ENCODE measurements around the gene TCF7L1. TPM values are rescaled to one million over a fixed set of nuclear protein-coding genes. Genes with fewer than 3 reads are reported as not detected.

The TCF7L1 gene
- total and polyA plus RNA-seq, 9 of the 15 experiments (the other 6 are each of a cell fraction or from before 2014, with no cell fraction given) = 0.03 to 0.11 (median 0.07) TPM; not detected in 5

GRCh38 chr2:85184990-85185389, 51.8 kb downstream of the TCF7L1 start:
- Histone ChIP-seq H3K9me3 (replicated peaks; ENCODE audit: control insufficient read depth, insufficient read depth, low read depth, low read length) (no peaks in the 10 kb centered on the region; the same call in 1 of the 2 replicates), H3K4me3 (no peak overlapping the region), H3K36me3 (ENCODE audit: control insufficient read depth, insufficient read depth, low read length) (no peaks in the 10 kb centered on the region), H3K79me2 (ENCODE audit: control insufficient read depth, insufficient read depth, low read length) (no peaks in the 10 kb centered on the region), H3K27ac (ENCODE audit: extremely low read depth, low read depth, low read length) (no peak overlapping the region), H3K27me3 (ENCODE audit: control insufficient read depth in 2 of 2, insufficient read depth in 2 of 2, low read length in 2 of 2) (peaks cover 0 to 26% of the 10 kb centered on the region in 2 experiments; a peak in 3 of 5 replicates), H3K9me1 (ENCODE audit: control insufficient read depth, insufficient read depth, low read length) (no peaks in the 10 kb centered on the region), H4K20me1 (replicated peaks; ENCODE audit: control insufficient read depth, insufficient read depth, low read length) (no peaks in the 10 kb centered on the region), H3K4me2 (ENCODE audit: insufficient read depth, low read length) (no peak overlapping the region), H3K9ac (ENCODE audit: insufficient read depth in 1 of 2, low read depth in 2 of 2, low read length in 2 of 2) (no peak overlapping the region), H3K4me1 (replicated peaks in 1 of 2; ENCODE audit: control insufficient read depth in 2 of 2, insufficient read depth in 2 of 2, low read length in 2 of 2) (no peaks in the 10 kb centered on the region), H2AFZ (ENCODE audit: low read depth, low read length) (no peak overlapping the region)
- ATAC-seq (no peak), FAIRE-seq (no peak), DNase-seq (ENCODE audit: extremely low read depth in 1 of 4, low spot score in 3 of 4) (no peak)
- intact Hi-C loops (cut with micrococcal nuclease) (loop anchor here (5.0 kb wide), 2 partner anchors 57 to 102 kb away; no protein-coding TSS in a partner anchor), in situ Hi-C loops (cut with MboI) (no loop called here)
- no TSS peak for BruUV-seq (replicated peaks)
- CTCF ChIA-PET (ENCODE audit: low intra/inter-chr PET ratio) = no interaction called here
- 2% methylated on average over 6 of the region's 6 CpGs for WGBS (ENCODE audit: insufficient coverage, low coverage, missing lambda C conversion rate)
- TF ChIP-seq SNIP1 (IDR thresholded peaks at IDR 0.05; ENCODE audit: low read depth) (no peak), SETDB1 (IDR thresholded peaks at IDR 0.05; ENCODE audit: low read length) (no peak), USF1 (CRISPR knock-in tag; IDR thresholded peaks at IDR 0.05) (no peak), TSC22D4 (tag; IDR thresholded peaks at IDR 0.05) (no peak)
- POLR2A ChIA-PET = no interaction called here

GRCh38 chr2:85185431-85185940, 52.3 kb downstream of the TCF7L1 start:
- Histone ChIP-seq H3K36me3 (ENCODE audit: control insufficient read depth, insufficient read depth, low read length) (no peaks in the 10 kb centered on the region), H2AFZ (ENCODE audit: low read depth, low read length) (no peak overlapping the region), H3K9ac (ENCODE audit: insufficient read depth in 1 of 2, low read depth in 2 of 2, low read length in 2 of 2) (no peak overlapping the region), H3K4me3 (no peak overlapping the region), H3K9me1 (ENCODE audit: control insufficient read depth, insufficient read depth, low read length) (no peaks in the 10 kb centered on the region), H4K20me1 (replicated peaks; ENCODE audit: control insufficient read depth, insufficient read depth, low read length) (no peaks in the 10 kb centered on the region), H3K4me1 (replicated peaks in 1 of 2; ENCODE audit: control insufficient read depth in 2 of 2, insufficient read depth in 2 of 2, low read length in 2 of 2) (no peaks in the 10 kb centered on the region), H3K9me3 (replicated peaks; ENCODE audit: control insufficient read depth, insufficient read depth, low read depth, low read length) (no peaks in the 10 kb centered on the region; the same call in 1 of the 2 replicates), H3K27me3 (ENCODE audit: control insufficient read depth in 2 of 2, insufficient read depth in 2 of 2, low read length in 2 of 2) (peaks cover 0 to 30% of the 10 kb centered on the region in 2 experiments; a peak in 3 of 5 replicates), H3K79me2 (ENCODE audit: control insufficient read depth, insufficient read depth, low read length) (no peaks in the 10 kb centered on the region), H3K4me2 (ENCODE audit: insufficient read depth, low read length) (no peak overlapping the region), H3K27ac (ENCODE audit: extremely low read depth, low read depth, low read length) (no peak overlapping the region)
- in situ Hi-C loops (cut with MboI) = no loop called here
- POLR2A ChIA-PET = interaction anchor here (0.6 to 0.9 kb wide), 3 partner anchors 14 to 393 kb away, joined by 3 to 7 read pairs (median 4); no protein-coding TSS in a partner anchor
- intact Hi-C loops (cut with micrococcal nuclease) = loop anchor here (5.0 kb wide), 2 partner anchors 57 to 102 kb away; no protein-coding TSS in a partner anchor
- CTCF ChIA-PET (ENCODE audit: low intra/inter-chr PET ratio) = interaction anchor here (1.0 kb wide), 1 partner anchor 116 kb away, joined by 3 read pairs; no protein-coding TSS in a partner anchor
- BruUV-seq (replicated peaks) = no TSS peak
- no peak for DNase-seq (ENCODE audit: extremely low read depth in 1 of 4, low spot score in 3 of 4)
- 2% methylated on average over 7 of the region's 7 CpGs for WGBS (ENCODE audit: insufficient coverage, low coverage, missing lambda C conversion rate)
- no peak for ATAC-seq
- no peak for FAIRE-seq
- no peak for TF ChIP-seq HMG20A (CRISPR knock-in tag; conservative IDR thresholded peaks at IDR 0.05)
- TF ChIP-seq EHMT2 (IDR thresholded peaks at IDR 0.05) = no peak
- no peak for TF ChIP-seq MAX (CRISPR knock-in tag; IDR thresholded peaks at IDR 0.05)
- no peak for TF ChIP-seq CBX8 (IDR thresholded peaks at IDR 0.05; ENCODE audit: borderline replicate concordance, extremely low read depth, low read depth, low read length, poor library complexity, severe bottlenecking)
- no peak for TF ChIP-seq SUPT5H (IDR thresholded peaks at IDR 0.05)
- no peak for TF ChIP-seq ZNF644 (tag; IDR thresholded peaks at IDR 0.05; ENCODE audit: low read depth)
- no peak for TF ChIP-seq ZFPM2 (CRISPR knock-in tag; IDR thresholded peaks at IDR 0.05)
- no peak for TF ChIP-seq HBP1 (CRISPR knock-in tag; IDR thresholded peaks at IDR 0.05)
- no peak for TF ChIP-seq SMARCB1 (IDR thresholded peaks at IDR 0.05; ENCODE audit: insufficient read length, low read depth)
- no peak for TF ChIP-seq XRCC4 (IDR thresholded peaks at IDR 0.05; ENCODE audit: extremely low read depth, insufficient read depth, insufficient read length)
- TF ChIP-seq SMAD3 (CRISPR knock-in tag; conservative IDR thresholded peaks at IDR 0.05) = no peak

Data from K562 (cell line).